Esophagus (tissue), 2 donors: ENCODE data around the gene S1PR2. TPM values are rescaled to one million over a fixed set of nuclear protein-coding genes. Genes with fewer than 3 reads are reported as not detected.
"Not testable (repeated sequence)": the region's sequence is repeated elsewhere in the genome, so short reads cannot be mapped to it uniquely, and the experiment has no call there.

Experiments used
- H3K27ac ChIP-seq, 2 donors: one replicate each; pipeline ENCODE4 v1.5.1; 2013; ENCODE audit warnings: low read depth in 2 of 2, mild to moderate bottlenecking in 2 of 2, inconsistent platforms in 1 of 2, low read length in 1 of 2, moderate library complexity in 1 of 2
- H3K27me3 ChIP-seq, 2 donors: one replicate each; pipeline ENCODE4 v1.6.1; 2013; ENCODE audit warnings: low read length in 2 of 2, control low read depth in 1 of 2, mild to moderate bottlenecking in 1 of 2; ENCODE audit not compliant: insufficient read depth in 2 of 2, control insufficient read depth in 1 of 2
- H3K36me3 ChIP-seq, 2 donors: one replicate each; pipeline ENCODE4 v1.6.1; 2013; ENCODE audit warnings: low read length in 1 of 2; ENCODE audit not compliant: control insufficient read depth in 2 of 2, insufficient read depth in 2 of 2
- H3K4me1 ChIP-seq, 2 donors: one replicate each; pipeline ENCODE4 v1.6.1; 2013; ENCODE audit warnings: low read length in 1 of 2; ENCODE audit not compliant: control insufficient read depth in 2 of 2, insufficient read depth in 2 of 2
- H3K4me3 ChIP-seq, 2 donors: one replicate each; pipeline ENCODE4 v1.5.1; 2013; ENCODE audit warnings: low read length in 2 of 2, mild to moderate bottlenecking in 2 of 2, low read depth in 1 of 2, moderate library complexity in 1 of 2
- H3K9me3 ChIP-seq, 2 donors: one replicate each; pipeline ENCODE4 v1.6.1; 2013; ENCODE audit warnings: mild to moderate bottlenecking in 2 of 2, low read depth in 1 of 2, low read length in 1 of 2, moderate library complexity in 1 of 2; ENCODE audit not compliant: control insufficient read depth in 2 of 2, insufficient read depth in 1 of 2
- WGBS, 2 donors: extraction: QIAGEN DNeasy Blood & Tissue Kit; methylation state at CpG; one replicate each; pipeline ENCODE4 v1.1.7; 2013; 5-methylcytosine and 5-hydroxymethylcytosine counted together
- polyA plus RNA-seq, 2 donors: library from polyadenylated mRNA; stranded (reverse); fragments of 200-250 nt; gene quantifications; one replicate each; pipeline ENCODE4 v1.2.3, GENCODE V29; 2013
- donor health status: healthy with polysubstance abuse.
- donor health status: Bipolar disorder and iron deficiency.

Gene S1PR2
- polyA plus RNA-seq, 2 donors: 0.71 to 1.2 TPM

GRCh38 chr19:10211691-10212090 is 19.4 kb downstream of the S1PR2 start:
- 63 to 65% methylated on average over 6 of the region's 6 CpGs for WGBS, 2 donors
- Histone ChIP-seq H3K4me1 (no peaks in the 10 kb centered on the region), H3K27me3 (no peaks in the 10 kb centered on the region), H3K36me3 (no peaks in the 10 kb centered on the region), H3K9me3 (no peaks in the 10 kb centered on the region), H3K27ac (no peak overlapping the region), H3K4me3 (no peak overlapping the region)

- no peak overlapping the region for H3K4me3 ChIP-seq
- H3K27me3 ChIP-seq: no peaks in the 10 kb centered on the region
- WGBS, 2 donors: 86 to 87% methylated on average over 4 of the region's 4 CpGs
- no peaks in the 10 kb centered on the region for H3K4me1 ChIP-seq
- no peaks in the 10 kb centered on the region for H3K36me3 ChIP-seq
- no peak overlapping the region for H3K27ac ChIP-seq
- no peaks in the 10 kb centered on the region for H3K9me3 ChIP-seq
Observed at GRCh38 chr19:10211061-10211460, 20.1 kb downstream of the S1PR2 start.

GRCh38 chr19:10209315-10209714 is 21.8 kb downstream of the S1PR2 start:
- WGBS, 2 donors: 55 to 61% methylated on average over 4 of the region's 4 CpGs
- no peaks in the 10 kb centered on the region for H3K36me3 ChIP-seq
- no peaks in the 10 kb centered on the region for H3K4me1 ChIP-seq
- no peaks in the 10 kb centered on the region for H3K9me3 ChIP-seq
- no peak overlapping the region for H3K27ac ChIP-seq
- no peaks in the 10 kb centered on the region for H3K27me3 ChIP-seq
- no peak overlapping the region for H3K4me3 ChIP-seq

- Histone ChIP-seq H3K27ac (no peak overlapping the region), H3K4me1 (no peaks in the 10 kb centered on the region), H3K9me3 (no peaks in the 10 kb centered on the region), H3K36me3 (no peaks in the 10 kb centered on the region), H3K4me3 (no peak overlapping the region), H3K27me3 (no peaks in the 10 kb centered on the region)
- WGBS, 2 donors: 98 to 100% methylated on average over 1 of the region's 1 CpG
Observed at GRCh38 chr19:10207026-10207425, 24.1 kb downstream of the S1PR2 start.

GRCh38 chr19:10206226-10206885 is 24.8 kb downstream of the S1PR2 start:
- Histone ChIP-seq H3K4me1 (no peaks in the 10 kb centered on the region), H3K9me3 (no peaks in the 10 kb centered on the region), H3K4me3 (no peak overlapping the region), H3K36me3 (no peaks in the 10 kb centered on the region), H3K27me3 (no peaks in the 10 kb centered on the region), H3K27ac (no peak overlapping the region)
- WGBS, 2 donors: 74 to 80% methylated on average over 10 of the region's 10 CpGs

- no peaks in the 10 kb centered on the region for H3K4me1 ChIP-seq
- 91 to 96% methylated on average over 4 of the region's 4 CpGs for WGBS, 2 donors
- H3K9me3 ChIP-seq: no peaks in the 10 kb centered on the region
- H3K4me3 ChIP-seq: no peak overlapping the region
- H3K27ac ChIP-seq: no peak overlapping the region
- no peaks in the 10 kb centered on the region for H3K36me3 ChIP-seq
- no peaks in the 10 kb centered on the region for H3K27me3 ChIP-seq
Observed at GRCh38 chr19:10205636-10206035, 25.5 kb downstream of the S1PR2 start.

- WGBS, 2 donors: 94 to 97% methylated on average over 3 of the region's 3 CpGs
- no peaks in the 10 kb centered on the region for H3K4me1 ChIP-seq
- H3K4me3 ChIP-seq: no peak overlapping the region
- no peaks in the 10 kb centered on the region for H3K9me3 ChIP-seq
- H3K27me3 ChIP-seq: no peaks in the 10 kb centered on the region
- H3K27ac ChIP-seq: no peak overlapping the region
- H3K36me3 ChIP-seq: no peaks in the 10 kb centered on the region
Observed at GRCh38 chr19:10203686-10204085, 27.4 kb downstream of the S1PR2 start.

- Histone ChIP-seq H3K27ac (no peak overlapping the region), H3K27me3 (no peaks in the 10 kb centered on the region), H3K9me3 (no peaks in the 10 kb centered on the region), H3K4me1 (no peaks in the 10 kb centered on the region), H3K36me3 (no peaks in the 10 kb centered on the region), H3K4me3 (no peak overlapping the region)
- WGBS, 2 donors: 49 to 59% methylated on average over 3 of the region's 3 CpGs
Observed at GRCh38 chr19:10201176-10201575, 30.0 kb downstream of the S1PR2 start.

GRCh38 chr19:10200101-10200500 is 31.0 kb downstream of the S1PR2 start:
- H3K4me1 ChIP-seq, H3K9me3 ChIP-seq, H3K36me3 ChIP-seq, H3K27me3 ChIP-seq, H3K27ac ChIP-seq, H3K4me3 ChIP-seq: not testable (repeated sequence)
- 81 to 82% methylated on average over 15 of the region's 15 CpGs for WGBS, 2 donors

- not testable (repeated sequence) for H3K9me3 ChIP-seq, H3K27ac ChIP-seq, H3K4me1 ChIP-seq, H3K27me3 ChIP-seq, H3K36me3 ChIP-seq, H3K4me3 ChIP-seq
- WGBS, 2 donors: 50 to 52% methylated on average over 11 of the region's 11 CpGs
Observed at GRCh38 chr19:10198889-10199644, 32.1 kb downstream of the S1PR2 start.
